Measurements from ENCODE around the gene PRDM16. TPM values are rescaled to one million over a fixed set of nuclear protein-coding genes. Genes with fewer than 3 reads are reported as not detected.

The PRDM16 gene
- total RNA-seq, 1 experiment from 2014 or later, result 5.3 TPM

DNA sequence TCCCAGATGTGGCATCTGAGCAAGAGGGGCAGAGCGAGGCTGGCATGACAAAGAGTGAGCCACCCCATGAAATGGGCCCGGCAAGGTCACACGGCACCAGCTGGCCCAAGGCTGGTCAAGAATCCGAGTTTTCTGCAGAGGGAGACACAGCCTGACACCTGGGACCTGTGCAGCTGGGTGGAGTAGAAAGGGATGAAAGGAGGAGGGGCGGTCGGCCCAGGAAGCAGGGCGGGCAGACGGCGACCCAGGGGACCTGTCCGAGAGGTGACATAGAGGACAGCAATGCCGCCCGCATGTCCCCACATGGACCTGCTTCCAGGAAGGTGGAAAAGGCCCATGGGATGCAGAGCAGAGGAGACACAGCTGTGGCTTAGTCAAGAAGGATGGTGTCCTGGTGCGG is 137.7 kb downstream of the PRDM16 start:
- no peak overlapping the region for H3K4me3 Mint-ChIP-seq (ENCODE audit: unreplicated experiment)
- no peaks in the 10 kb centered on the region for H3K27me3 Mint-ChIP-seq (ENCODE audit: insufficient read depth, unreplicated experiment)
- no peaks in the 10 kb centered on the region for H3K9me3 Mint-ChIP-seq (ENCODE audit: unreplicated experiment)
- H3K36me3 Mint-ChIP-seq (ENCODE audit: insufficient read depth, unreplicated experiment), result no peaks in the 10 kb centered on the region
- Histone ChIP-seq H3K4me1 (no peaks in the 10 kb centered on the region), H3K27me3 (replicated peaks; ENCODE audit: control insufficient read depth, insufficient read depth, low read length) (no peaks in the 10 kb centered on the region), H3K4me3 (ENCODE audit: low read depth, low read length) (no peak overlapping the region), H3K9me3 (no peaks in the 10 kb centered on the region), H3K36me3 (ENCODE audit: control insufficient read depth, insufficient read depth, low read length) (no peaks in the 10 kb centered on the region)
- no peak overlapping the region for H3K27ac Mint-ChIP-seq (ENCODE audit: unreplicated experiment)
- H3K4me1 Mint-ChIP-seq (ENCODE audit: low read depth, unreplicated experiment), result no peaks in the 10 kb centered on the region
- TF ChIP-seq CTCF (IDR thresholded peaks at IDR 0.05; ENCODE audit: insufficient read depth in 1 of 2, low read depth in 1 of 2, low read length in 1 of 2, severe bottlenecking in 1 of 2, unreplicated experiment in 1 of 2), result no peak
- CTCF ChIA-PET, result no interaction called here
- POLR2A ChIA-PET, result no interaction called here
- no TSS peak for BruUV-seq (replicated peaks)
- intact Hi-C loops (cut with micrococcal nuclease; ENCODE audit: unreplicated experiment), result no loop called here
- no peak for DNase-seq

DNA sequence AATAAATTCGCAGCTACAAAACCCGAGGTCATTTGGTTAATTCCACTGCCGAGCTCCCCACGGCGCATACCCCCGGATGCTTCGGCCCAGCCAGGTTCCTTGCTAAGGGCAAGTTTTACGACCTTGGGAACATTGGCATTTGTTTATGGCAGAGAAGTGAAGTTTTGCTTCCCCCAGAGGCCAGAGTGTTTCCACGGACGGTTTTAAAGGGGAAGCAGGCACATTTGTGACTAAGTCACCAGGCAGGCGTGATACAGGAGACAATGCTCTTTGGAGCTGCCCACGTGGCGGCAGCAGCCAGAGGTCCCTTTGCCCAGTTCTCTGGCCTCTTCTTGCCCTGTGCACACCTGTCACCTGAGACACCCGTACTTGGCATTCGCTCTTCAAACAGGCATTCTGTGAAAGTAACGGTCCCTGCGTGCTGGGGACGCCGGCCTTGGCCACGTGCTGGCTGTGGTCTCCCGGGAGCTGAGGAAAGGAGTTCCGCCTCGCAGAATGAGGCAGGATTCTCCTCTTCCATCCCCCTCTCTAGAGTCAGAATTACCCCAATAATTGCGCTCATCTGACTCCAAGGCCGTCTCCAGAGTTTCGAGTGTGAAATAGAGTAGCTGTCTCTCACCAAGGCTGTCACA is 138.3 kb downstream of the PRDM16 start:
- H3K9me3 Mint-ChIP-seq (ENCODE audit: unreplicated experiment), result no peaks in the 10 kb centered on the region
- intact Hi-C loops (cut with micrococcal nuclease; ENCODE audit: unreplicated experiment), result no loop called here
- H3K27ac Mint-ChIP-seq (ENCODE audit: unreplicated experiment), result no peak overlapping the region
- H3K36me3 Mint-ChIP-seq (ENCODE audit: insufficient read depth, unreplicated experiment), result no peaks in the 10 kb centered on the region
- H3K4me1 Mint-ChIP-seq (ENCODE audit: low read depth, unreplicated experiment), result no peaks in the 10 kb centered on the region
- Histone ChIP-seq H3K4me3 (ENCODE audit: low read depth, low read length) (no peak overlapping the region), H3K27me3 (replicated peaks; ENCODE audit: control insufficient read depth, insufficient read depth, low read length) (no peaks in the 10 kb centered on the region), H3K9me3 (no peaks in the 10 kb centered on the region), H3K36me3 (ENCODE audit: control insufficient read depth, insufficient read depth, low read length) (no peaks in the 10 kb centered on the region), H3K4me1 (no peaks in the 10 kb centered on the region)
- ChIA-PET POLR2A (no interaction called here), CTCF (no interaction called here)
- TF ChIP-seq CTCF (IDR thresholded peaks at IDR 0.05; ENCODE audit: insufficient read depth in 1 of 2, low read depth in 1 of 2, low read length in 1 of 2, severe bottlenecking in 1 of 2, unreplicated experiment in 1 of 2), result no peak
- no peaks in the 10 kb centered on the region for H3K27me3 Mint-ChIP-seq (ENCODE audit: insufficient read depth, unreplicated experiment)
- H3K4me3 Mint-ChIP-seq (ENCODE audit: unreplicated experiment), result no peak overlapping the region
- no peak for DNase-seq
- BruUV-seq (replicated peaks), result no TSS peak

DNA sequence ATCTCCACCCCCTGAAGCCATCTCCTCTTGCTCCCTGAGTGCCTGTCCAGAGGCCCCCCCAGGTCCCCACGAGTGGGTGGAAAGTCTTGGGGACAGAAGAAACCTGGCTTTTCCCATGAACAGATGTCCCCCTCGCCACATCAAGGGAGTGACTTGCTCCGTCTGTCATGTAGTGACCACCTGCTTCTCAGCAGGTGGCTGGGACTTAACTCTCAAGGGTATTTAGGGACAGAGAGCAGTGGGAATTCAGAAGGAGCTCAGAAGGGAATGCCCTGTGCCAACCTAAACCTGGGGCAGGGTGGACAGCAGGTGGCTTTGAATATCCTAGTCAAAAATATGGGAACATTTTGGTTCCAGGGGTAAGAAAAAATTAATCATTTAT is 139.8 kb downstream of the PRDM16 start:
- H3K4me1 ChIP-seq, result no peaks in the 10 kb centered on the region
- ChIA-PET CTCF (no interaction called here), POLR2A (no interaction called here)
- no peaks in the 10 kb centered on the region for H3K27me3 ChIP-seq (replicated peaks; ENCODE audit: control insufficient read depth, insufficient read depth, low read length)
- H3K9me3 ChIP-seq, result no peaks in the 10 kb centered on the region
- no peak for DNase-seq
- intact Hi-C loops (cut with micrococcal nuclease; ENCODE audit: unreplicated experiment), result no loop called here
- Mint-ChIP-seq H3K27ac (ENCODE audit: unreplicated experiment) (no peak overlapping the region), H3K27me3 (ENCODE audit: insufficient read depth, unreplicated experiment) (no peaks in the 10 kb centered on the region), H3K36me3 (ENCODE audit: insufficient read depth, unreplicated experiment) (no peaks in the 10 kb centered on the region), H3K4me3 (ENCODE audit: unreplicated experiment) (no peak overlapping the region), H3K9me3 (ENCODE audit: unreplicated experiment) (no peaks in the 10 kb centered on the region), H3K4me1 (ENCODE audit: low read depth, unreplicated experiment) (no peaks in the 10 kb centered on the region)
- H3K4me3 ChIP-seq (ENCODE audit: low read depth, low read length), result no peak overlapping the region
- TF ChIP-seq CTCF (IDR thresholded peaks at IDR 0.05; ENCODE audit: insufficient read depth in 1 of 2, low read depth in 1 of 2, low read length in 1 of 2, severe bottlenecking in 1 of 2, unreplicated experiment in 1 of 2), result no peak
- H3K36me3 ChIP-seq (ENCODE audit: control insufficient read depth, insufficient read depth, low read length), result no peaks in the 10 kb centered on the region
- BruUV-seq (replicated peaks), result no TSS peak
